Raji (cell line): ENCODE results near the gene DYNC2LI1.

ENCODE experiments used
- POLR2A ChIP-seq: IDR thresholded peaks from 2 replicates; pipeline ENCODE4 v1.6.1; 2011; ENCODE audit warnings: low read depth, low read length, control low read depth; ENCODE audit not compliant: insufficient read depth

The DYNC2LI1 gene

DNA sequence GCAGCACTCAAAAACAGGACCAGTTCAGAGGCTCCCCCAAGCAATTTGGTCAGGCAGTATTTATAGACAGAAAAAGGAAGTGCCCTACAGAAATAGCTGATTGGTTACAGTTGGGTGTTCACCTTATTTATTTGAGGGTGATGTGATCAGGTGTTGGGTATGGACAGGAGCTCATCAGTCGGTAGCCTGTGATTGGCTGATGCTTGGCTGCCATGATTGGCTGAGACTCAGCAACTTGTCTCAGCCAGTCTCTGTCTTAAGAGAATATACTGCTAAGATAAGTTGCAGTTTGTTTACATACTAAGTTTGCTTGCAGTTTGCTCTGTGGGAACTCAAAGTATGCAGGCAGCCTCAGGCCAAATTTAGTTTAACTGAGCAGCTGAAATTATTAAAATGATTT, 74.4 kb downstream of the DYNC2LI1 start:
- no peak for TF ChIP-seq POLR2A

DNA sequence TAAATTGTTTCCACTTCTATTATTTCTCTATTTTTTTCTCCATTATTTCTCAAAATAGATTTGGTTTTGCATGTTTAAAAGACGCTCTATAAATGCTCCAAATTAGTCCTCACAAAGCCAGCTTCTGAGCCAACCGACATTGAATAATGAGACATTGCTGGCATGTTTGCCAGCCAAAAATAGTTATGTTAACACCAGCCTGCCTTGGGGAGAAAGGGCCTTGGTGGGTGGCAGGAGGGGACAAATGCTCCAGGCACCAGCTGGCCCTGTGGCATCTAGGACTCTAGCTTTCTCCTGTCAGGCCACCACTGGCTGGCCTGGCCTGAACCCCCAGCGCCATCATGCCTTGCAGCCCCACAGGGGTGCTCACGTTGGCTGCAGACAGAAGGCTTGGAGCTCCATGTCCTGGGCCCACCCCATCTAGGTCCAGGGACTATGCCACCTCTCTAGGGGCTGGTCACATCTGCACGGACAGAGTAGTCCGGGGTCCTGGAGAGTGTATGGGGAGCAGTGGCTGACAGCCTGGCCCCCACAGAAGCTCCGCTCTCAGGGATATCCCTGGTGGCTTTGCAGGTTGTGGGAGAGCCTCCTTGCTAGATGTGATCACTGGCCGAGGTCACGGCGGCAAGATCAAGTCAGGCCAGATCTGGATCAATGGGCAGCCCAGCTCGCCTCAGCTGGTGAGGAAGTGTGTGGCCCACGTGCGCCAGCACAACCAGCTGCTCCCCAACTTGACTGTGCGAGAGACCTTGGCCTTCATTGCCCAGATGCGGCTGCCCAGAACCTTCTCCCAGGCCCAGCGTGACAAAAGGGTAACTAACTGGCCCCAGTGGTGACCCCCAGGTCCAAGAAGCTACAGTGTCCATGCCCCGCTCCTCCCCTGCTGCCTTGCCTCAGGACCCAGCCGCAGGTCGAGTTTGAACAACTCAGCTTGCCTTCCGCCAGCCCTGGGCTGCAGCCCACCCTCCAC, 77.5 kb downstream of the DYNC2LI1 start:
- no peak for TF ChIP-seq POLR2A

DNA sequence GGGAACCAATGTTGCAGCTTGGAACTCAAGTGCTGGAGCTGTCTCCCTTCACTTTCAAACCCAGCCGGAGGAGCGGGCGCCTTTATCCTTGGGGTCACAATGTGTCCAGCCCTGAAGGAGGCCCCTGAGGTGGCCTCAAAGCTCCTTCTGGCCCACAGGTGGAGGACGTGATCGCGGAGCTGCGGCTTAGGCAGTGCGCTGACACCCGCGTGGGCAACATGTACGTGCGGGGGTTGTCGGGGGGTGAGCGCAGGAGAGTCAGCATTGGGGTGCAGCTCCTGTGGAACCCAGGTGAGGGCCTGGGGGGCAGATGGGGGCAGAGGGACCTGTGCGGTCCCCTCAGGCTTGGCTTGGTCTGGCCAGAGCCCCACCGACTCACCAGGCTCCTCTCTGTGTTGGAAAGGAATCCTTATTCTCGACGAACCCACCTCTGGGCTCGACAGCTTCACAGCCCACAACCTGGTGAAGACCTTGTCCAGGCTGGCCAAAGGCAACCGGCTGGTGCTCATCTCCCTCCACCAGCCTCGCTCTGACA, 78.4 kb downstream of the DYNC2LI1 start:
- no peak for TF ChIP-seq POLR2A

DNA sequence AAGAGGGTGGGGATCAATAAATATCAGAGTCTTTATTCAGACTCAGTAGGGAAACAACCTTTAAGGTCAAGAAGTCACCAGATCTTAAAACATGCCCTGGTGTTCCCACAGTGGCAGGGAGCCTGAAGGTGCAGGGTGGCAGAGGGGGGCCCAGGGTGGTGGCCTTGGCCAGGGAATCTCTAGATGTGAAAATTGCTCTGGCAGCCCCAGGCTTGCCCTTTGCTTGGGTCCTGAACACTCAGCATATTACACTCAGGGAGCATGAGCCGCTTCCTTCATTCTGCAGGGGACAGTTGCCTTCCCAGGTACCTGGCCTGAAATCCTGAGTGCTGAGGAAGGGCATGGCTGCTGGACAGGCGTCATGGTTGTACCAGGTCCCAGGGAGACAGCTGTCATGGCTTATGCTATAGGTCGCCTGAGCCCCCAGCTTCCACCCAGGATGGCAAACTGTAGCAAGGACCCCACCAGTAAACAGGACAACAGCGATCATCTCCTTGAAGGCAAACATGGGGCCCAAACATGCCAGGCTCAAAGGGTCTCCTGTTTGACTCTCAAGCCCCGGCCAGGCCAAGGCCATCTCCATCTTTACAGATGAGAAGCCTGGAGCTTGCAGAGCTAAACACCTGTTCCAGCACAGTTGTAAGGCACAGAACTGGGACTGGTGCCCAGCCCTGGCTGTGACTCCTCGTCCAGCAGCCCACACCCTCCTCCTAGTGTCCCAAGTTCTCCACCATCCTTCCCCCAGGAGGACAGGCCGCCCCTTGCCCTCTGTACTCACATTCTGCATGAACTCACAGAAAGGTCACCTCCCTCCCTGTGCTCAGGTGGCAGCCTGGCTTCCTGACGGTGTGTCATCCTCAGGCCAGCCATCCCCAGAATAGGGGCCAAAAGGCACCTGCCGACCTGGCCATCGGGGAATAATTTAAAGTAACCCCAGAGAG, 79.6 kb downstream of the DYNC2LI1 start:
- no peak for TF ChIP-seq POLR2A

DNA sequence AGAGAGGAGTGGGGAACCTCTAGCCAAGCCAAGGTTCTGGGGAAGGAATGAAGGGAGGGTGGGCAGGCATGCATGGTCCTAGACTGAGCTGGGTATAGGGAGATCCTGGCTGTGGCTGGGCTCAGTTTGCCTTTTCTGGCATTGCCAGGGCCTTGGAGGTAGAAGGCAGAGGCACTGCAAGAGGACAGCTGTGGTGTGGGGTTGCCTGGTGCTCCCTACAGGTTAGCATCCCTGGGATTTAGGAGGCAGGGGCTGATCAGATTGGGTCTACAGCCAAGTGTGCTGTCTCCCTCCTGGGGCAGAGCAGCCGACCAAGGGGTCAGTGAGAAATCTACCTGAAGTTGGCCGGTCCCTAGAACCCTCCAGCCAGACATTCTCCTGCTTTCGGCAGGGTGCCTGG, 80.8 kb downstream of the DYNC2LI1 start:
- TF ChIP-seq POLR2A, result no peak

DNA sequence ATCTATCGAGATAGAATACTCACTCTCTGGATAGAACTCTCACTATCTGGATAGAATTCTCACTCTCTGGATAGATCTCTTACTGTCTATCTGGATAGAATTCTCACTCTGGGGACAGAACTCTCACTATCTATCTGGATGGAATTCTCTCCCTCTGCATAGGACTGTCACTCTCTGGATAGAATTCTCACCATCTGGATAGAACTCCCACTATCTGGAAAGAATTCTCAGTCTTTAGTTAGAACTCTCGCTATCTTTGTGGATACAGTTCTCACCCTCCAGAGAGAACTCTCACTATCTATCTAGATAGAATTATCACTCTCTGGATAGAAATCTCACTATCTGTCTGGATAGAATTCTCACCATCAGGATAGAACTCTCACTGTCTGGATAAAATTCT, 81.5 kb downstream of the DYNC2LI1 start:
- TF ChIP-seq POLR2A, result no peak
